Fibroblast of upper back skin (primary cell): ENCODE results near the gene ZNF747.

Experiments used
- DNase-seq: peaks from one replicate; pipeline ENCODE4 v3.0.0-alpha.2; 2013

The ZNF747 gene

GRCh38 chr16:30510376-30510938 is 24.2 kb downstream of the ZNF747 start:
- no peak for DNase-seq

- no peak for DNase-seq
These were observed 25.4 kb downstream of the ZNF747 start for GRCh38 chr16:30509081-30509765.

- DNase-seq: no peak
These were observed 31.0 kb downstream of the ZNF747 start for GRCh38 chr16:30503403-30504296.

- DNase-seq: no peak
These were observed 35.4 kb downstream of the ZNF747 start for GRCh38 chr16:30499284-30499683.

GRCh38 chr16:30494709-30495108 is 39.9 kb downstream of the ZNF747 start:
- DNase-seq: no peak

GRCh38 chr16:30493941-30494488 is 40.6 kb downstream of the ZNF747 start:
- no peak for DNase-seq

- DNase-seq: peak; percentile 87
These were observed 42.8 kb downstream of the ZNF747 start for GRCh38 chr16:30491744-30492308.

- no peak for DNase-seq
These were observed 43.4 kb downstream of the ZNF747 start for GRCh38 chr16:30491229-30491628.

GRCh38 chr16:30490210-30490609 is 44.4 kb downstream of the ZNF747 start:
- DNase-seq: no peak

GRCh38 chr16:30488764-30489605 is 45.7 kb downstream of the ZNF747 start:
- no peak for DNase-seq

- peak; percentile 20 for DNase-seq
These were observed 48.7 kb downstream of the ZNF747 start for GRCh38 chr16:30485818-30486436.

- DNase-seq: no peak
These were observed 49.8 kb downstream of the ZNF747 start for GRCh38 chr16:30484887-30485286.

GRCh38 chr16:30482366-30482765 is 52.3 kb downstream of the ZNF747 start:
- DNase-seq: no peak

GRCh38 chr16:30481381-30481780 is 53.3 kb downstream of the ZNF747 start:
- DNase-seq: no peak
